Gastrocnemius medialis (tissue), 4 donors: ENCODE results near the gene USP2.

Source experiments
- CTCF ChIP-seq, 5 experiments: fragments of 450-650 bp in 3 of 5; fragments of 200-600 bp in 2 of 5; sonication (generic) in 2 of 5; IDR thresholded peaks in 4 of 5; conservative IDR thresholded peaks in 1 of 5; 1 replicate in 4 of 5; 2 replicates in 1 of 5; pipeline ENCODE4 v1.5.1; 2016 to 2019; ENCODE audit warnings: antibody characterized with exemption in 5 of 5, mild to moderate bottlenecking in 3 of 5, moderate library complexity in 3 of 5
- POLR2A ChIP-seq, 2 donors: fragments of 450-650 bp; IDR thresholded peaks; one replicate each; pipeline ENCODE4 v1.6.1; 2017; ENCODE audit warnings: antibody characterized with exemption in 2 of 2, mild to moderate bottlenecking in 2 of 2, moderate library complexity in 2 of 2

GRCh38 chr11:119330237-119330636 is 51.3 kb downstream of the USP2 start:
- no peak for TF ChIP-seq CTCF (IDR thresholded peaks at IDR 0.05 in 4 of 5, conservative IDR thresholded peaks at IDR 0.05 in 1 of 5)
- TF ChIP-seq POLR2A (IDR thresholded peaks at IDR 0.05), result no peak
